GM21825 (cell line): ENCODE results near the gene DPYSL3.

Experiments used
- ATAC-seq: cut with Tn5 transposase; IDR thresholded peaks from one replicate; pipeline ENCODE4 v1.9.1; 2021; ENCODE audit warnings: mild to moderate bottlenecking, moderate library complexity; ENCODE audit not compliant: unreplicated experiment

DPYSL3 gene

DNA sequence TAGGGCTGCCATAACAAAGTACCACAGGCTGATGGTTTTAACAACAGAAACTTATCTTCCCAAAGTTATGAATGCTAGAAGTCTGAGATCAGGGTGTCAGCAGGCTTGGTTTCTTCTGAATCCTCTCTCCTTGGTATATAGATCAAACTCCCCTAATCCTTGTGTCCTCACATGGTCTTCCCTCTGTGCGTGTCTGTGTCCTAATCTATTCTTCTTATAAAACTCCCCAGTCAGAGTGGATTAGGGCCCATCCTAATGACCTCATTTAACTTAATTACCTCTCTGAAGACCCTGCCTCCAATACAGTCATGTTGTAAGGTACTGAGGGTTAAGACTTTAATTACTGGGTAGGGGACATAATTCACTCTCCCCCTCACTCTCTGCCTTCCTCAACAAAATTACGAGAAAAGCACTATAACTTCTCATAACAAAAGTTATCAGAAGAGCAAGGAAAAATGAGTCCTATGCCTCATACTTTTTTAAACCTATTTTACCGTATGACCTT, 68.6 kb downstream of the DPYSL3 start:
- ATAC-seq: no peak

DNA sequence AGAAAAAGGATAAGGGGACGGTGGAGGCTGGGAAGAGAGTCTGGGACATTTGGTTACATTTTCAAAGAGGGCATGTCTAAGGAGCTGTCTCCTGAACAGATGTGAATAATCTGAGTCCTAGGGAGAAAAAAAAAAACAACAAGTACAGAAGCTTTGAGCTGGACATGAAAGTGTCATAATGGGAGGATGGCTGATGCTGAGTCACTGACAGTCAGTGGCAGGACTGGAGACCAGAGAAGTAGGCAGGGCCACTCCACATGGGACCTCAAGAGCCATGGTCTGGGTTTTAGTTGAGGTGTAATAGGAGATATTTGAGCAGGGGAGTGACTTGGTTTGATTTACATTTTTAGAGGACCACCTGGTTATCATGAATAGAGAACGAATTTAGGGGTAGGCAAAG, 70.6 kb downstream of the DPYSL3 start:
- ATAC-seq: no peak

DNA sequence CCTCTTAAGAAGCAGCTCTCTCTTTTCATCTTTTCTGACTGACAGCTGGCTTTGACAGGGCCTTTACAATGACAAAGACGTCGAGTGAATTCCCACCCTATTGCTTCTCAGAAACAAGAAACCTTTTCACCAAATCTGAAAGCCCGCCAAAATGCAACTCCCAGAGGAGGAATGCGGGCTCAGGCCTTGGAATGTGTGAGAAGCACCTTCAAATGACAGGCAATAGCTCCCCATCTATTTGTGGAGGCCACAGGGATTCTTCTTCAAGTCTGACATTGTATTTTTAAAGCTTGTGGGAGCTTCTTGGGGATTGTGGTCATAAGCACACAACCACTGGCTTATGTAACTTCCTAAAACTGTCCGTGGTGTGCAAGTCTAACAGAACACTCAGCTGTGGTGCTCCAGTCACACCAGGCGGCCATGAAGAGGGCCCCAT, 72.7 kb downstream of the DPYSL3 start:
- no peak for ATAC-seq

DNA sequence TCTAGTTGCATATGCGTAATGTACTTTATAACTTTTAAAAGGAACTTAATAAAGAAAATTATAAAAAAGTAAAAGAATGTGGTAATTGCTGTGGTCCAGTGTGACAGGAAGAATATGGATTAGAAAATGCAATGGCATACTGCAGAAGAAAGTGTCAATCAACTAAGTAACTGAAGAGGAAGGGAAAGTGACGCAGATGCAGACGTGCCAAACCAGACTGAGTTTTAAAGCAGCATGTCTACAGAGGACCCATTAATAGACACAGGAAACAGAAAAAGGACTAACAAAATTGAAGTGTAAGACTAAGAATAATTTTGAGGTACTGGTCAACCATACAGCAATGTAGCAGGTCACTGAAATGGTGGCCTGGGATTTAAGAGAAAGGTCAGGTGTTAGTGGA, 73.3 kb downstream of the DPYSL3 start:
- ATAC-seq: no peak

DNA sequence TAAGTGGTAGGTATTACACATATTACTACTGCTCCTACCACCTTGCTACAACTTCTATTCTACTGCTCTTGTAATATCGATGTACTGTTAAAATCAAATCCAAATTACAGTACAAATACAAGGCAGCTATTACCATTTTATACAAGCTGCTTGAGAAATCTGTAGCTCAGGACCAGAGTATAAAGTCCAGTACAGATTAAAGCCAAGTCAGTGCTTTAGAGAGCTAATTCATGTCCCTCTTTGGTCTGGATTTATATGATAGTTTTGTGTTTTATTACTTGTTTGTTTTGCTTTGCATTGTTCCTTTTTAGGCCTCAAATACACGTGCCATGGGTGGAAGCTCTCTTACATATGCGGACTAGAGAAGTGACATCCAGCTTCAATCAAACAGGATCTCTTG, 75.8 kb downstream of the DPYSL3 start:
- ATAC-seq: no peak

DNA sequence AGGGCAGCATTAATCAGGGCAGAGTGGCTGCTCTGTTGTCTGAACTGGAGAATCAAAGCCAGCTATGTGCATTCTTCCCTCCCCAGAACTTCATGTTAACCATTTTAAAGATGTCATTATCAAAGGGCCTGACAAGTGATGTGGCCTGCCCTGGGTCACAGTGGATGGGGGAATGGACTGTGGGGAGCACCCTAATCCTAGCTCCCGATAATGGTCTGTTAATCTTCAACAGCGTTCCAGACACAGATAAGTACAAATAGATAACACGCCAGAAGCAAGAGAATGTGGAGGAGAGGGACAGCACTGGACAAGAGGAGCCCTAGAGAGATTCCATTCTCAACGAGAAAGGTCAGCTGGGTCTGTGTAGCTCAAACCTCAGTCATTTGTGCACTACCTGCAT, 77.5 kb downstream of the DPYSL3 start:
- ATAC-seq: no peak

DNA sequence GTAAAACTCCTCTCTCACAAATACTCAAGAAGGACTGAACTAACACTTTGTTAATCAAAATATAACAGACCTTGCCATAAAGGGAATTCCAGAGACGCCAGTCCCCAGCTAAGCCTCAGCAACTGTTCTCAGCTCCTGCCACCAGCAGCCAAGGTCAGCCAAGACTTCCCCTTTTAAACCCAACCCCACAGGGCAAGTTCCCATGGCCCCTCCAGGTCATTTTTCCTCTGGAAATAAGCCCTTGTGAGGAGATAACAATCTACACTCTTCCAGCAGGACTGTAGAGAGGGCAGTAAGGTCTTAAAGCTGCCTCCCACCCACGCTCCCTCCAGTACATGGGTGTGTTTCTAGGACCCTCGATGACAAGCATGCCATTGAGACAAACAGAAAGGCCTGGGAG, 78.3 kb downstream of the DPYSL3 start:
- no peak for ATAC-seq

DNA sequence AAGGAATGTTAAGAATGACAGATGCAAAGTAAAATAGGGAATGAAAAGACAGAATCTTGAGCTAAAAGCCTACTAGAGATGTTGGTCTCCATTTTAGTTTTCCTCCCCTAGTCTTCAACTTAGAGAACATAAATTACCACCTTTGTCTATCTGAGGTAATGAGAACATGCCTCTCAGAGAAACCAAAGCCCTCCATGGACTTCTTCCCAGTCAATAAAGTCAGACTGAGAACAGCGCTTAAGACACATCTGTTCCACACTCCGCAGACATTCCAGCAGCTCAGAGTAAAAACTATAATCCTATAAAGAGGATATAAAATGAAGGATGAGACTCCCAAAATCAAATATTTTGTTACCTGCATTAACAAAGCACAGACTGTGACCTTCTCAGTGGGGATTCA, 79.2 kb downstream of the DPYSL3 start:
- no peak for ATAC-seq

DNA sequence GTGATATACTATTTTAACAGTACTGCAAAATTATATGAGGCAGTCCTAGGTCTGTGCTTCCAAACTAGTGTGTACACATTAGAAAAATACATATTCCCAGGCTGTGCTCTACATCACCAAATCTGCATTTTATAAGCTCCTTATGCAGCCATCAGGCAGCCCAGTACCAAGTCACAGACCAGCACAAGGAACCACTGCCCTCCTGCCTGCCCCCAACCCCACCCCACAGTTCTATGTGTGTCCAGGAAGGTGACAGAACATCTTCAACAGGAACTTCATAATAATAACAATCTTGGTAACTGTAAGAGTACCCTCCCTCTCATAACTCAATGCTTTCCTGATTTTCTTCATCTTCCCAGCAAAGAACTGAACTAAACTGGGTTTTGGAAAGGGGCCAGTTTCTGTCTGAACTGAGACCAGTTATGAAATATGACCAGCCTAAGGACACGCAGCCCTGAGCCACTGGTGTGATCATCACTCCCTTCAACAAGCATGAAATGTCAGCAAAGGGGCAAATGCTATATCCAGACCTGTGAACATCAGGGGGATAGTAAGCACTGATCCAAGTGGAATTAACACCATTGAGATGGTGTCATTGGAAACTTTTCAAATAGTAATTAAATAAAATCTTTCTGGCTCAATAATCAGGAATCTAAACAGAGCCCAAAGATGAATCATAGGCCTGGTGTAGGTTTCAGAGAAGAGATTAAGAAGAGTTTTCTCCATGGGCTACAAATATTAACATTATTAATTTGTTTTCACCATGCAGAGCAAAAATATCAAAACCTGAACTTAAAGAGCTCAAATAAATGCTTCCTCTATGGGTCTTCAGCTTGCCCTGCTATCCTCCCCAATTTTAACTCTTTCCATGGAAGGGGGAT, 82.1 kb downstream of the DPYSL3 start:
- no peak for ATAC-seq

DNA sequence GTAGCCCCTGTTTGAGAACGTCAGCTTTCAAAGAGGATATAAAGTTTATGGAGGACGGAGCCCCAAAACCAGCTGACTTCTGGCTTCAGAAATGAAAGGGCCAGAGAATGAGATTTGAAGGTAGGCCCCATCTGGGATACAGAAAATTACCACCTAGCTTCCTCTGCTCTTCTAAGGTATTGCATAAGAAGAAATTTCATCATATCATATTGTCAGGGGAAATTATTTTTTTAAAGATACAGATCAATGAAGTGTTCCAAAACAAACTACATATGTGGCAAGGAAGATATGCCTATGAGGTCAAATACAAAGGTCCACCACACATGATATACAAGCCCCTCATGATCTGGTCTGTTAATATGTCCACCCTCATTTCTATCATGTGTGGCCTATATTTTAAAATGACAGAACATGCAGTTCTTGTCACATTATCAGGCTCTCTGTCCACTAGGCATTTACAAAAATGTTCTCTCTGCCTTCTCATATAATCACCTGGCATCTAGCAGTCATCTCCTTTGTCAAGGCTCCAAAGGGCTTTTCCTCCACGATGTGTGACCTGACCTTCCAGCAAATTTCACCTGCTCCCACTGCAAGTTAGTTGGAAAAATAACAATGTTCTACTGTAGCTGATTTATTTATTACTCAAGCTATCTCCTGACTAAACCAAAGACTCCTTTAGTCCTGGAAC, 83.1 kb downstream of the DPYSL3 start:
- ATAC-seq: no peak

DNA sequence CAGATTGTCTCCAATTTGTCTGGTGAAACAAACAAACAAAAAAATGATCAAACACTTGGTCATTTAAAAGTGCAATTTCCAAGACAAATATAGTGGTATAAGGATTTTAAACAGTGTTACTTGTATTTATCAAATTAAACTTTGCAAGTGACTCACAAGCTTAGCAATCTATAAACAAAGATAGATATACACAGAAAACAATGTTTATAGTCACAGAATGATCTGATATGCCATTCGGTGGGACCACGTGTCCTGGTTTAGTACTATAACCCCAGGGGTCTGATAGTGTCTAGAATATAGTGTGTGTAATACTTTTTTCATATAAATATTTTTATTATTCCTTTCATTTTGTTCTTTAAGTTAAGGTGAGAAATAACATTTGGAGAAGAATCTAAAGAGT, 91.3 kb downstream of the DPYSL3 start:
- ATAC-seq: no peak

DNA sequence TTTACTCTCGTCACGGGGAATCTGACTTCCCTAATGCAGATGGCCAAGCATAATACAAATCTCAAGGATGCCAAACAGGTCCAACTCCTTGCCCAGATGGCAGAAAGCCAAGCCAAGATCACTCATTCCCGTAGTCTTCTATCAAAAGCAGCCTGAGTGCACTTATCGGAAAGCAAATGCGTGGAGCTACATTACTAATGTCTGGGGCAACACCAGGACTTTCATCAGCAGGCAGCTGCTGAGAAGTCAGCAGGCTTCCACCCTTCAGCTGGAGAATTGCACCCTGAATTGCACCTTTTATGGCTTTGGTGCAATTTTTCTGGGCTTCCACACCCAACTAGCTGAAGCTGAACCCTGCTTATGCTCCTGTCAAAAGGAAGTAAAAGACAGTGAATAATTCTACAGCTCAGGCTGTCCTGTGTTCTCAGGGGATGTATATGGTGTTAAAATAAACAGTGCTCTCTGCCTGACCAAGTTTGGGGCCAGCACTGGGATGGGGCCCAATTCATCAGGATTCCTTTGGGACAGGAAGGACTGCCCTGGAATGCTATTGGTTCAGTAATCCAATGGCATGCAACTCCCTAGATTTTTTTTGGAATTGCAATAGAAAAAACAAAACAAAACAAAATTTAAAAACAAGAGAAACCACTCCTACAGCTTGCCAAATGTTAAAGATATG, 92.6 kb downstream of the DPYSL3 start:
- ATAC-seq: no peak

DNA sequence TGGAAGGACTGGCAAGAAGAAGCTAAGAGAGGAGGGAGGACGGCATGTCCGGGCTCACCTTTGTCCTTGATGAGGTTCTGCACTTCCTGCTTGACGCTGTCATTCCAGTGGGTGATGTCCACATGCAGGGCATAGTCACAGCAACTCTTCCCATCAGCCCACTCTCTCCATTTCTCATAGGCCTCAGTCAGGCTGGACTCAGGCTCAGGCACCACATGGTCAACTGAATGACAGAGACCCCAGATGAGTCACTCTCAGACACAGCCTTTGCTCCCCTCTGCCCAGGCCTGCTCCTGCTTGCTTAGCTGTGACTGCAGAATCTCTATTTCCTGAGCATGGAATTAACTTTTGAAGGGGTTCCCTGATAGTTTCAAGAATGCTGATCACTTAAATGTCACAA, 94.2 kb downstream of the DPYSL3 start:
- ATAC-seq: no peak

DNA sequence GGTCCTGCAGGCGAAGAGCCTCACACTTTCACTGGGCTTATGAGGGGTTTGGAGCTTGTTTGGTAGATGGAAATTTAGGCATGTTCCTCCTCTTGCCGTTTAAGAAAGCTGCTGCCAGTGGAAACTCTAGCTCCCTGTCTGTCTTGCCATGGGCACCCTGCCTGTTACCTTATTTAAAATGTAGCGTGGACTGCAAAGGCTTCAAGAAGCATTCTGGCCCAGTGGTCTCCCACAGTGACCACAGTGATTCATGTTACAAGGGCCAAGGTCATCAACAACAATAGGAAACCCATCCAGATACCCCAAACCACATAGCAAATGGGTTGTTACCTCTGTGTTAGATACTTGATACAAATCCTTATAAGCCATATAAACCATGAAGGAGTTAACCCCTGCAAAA, 96.6 kb downstream of the DPYSL3 start:
- no peak for ATAC-seq

DNA sequence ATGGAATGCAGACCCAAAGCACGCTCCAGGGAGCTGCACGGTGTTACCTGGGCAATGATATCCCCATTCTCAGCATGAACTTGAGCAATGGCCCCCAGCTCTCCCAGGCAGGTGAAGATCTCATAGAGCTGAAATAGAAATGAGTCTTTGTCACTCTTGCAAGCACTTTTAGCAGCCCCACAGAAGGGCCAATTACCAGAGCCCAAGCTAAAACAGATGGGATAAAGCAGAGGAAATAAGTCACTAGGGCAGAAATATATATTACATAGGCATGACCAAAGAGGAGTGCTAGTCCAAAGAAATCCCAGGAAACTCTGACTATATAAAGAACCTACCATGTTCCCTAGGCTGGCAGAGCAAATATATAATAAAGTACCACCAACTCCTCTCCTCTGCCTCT, 97.3 kb downstream of the DPYSL3 start:
- ATAC-seq: no peak

DNA sequence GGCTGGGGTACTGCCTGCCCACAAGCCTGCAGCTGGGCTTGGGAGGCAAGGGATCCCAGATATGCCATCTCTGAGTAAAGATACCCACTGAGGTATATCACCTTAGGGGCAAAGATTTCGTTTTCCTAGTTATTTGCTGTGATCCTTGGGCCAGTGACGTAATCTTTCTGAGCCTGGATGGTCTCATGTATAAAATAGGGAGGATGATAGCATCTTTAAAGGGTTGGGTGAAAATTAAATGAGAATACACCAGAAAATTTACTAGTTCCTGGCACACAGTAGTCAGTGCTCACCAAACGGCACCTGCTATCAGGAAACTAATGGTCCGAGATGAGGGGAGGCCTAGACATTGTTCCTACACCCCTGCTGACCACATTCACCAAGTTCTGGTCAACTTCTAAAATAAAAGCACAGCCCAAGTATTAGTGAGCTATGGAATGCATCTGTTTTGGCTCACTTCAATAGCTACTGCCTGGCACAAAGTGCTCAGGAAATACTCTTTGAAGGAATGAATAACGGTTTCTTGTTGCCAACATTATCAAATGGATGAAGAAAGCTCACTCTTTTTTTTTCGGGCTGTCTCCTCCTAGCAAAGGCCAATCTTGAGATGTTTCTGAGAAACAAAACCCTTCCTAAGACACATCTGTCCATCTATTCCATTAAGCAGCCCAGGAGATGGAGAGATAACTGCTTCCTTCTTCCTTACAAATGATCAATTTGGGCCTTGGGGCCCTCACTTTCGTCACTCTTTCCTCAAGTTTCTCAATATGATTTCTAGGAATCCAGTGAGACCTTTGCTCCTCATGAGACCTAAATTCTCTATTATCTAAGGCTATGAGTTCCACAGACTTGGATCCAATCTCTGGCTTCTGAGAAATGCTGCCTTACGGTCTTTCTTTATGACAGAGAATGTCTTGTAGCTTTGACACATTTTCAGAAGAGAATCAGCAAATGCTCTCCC, 98.2 kb downstream of the DPYSL3 start:
- ATAC-seq: no peak

DNA sequence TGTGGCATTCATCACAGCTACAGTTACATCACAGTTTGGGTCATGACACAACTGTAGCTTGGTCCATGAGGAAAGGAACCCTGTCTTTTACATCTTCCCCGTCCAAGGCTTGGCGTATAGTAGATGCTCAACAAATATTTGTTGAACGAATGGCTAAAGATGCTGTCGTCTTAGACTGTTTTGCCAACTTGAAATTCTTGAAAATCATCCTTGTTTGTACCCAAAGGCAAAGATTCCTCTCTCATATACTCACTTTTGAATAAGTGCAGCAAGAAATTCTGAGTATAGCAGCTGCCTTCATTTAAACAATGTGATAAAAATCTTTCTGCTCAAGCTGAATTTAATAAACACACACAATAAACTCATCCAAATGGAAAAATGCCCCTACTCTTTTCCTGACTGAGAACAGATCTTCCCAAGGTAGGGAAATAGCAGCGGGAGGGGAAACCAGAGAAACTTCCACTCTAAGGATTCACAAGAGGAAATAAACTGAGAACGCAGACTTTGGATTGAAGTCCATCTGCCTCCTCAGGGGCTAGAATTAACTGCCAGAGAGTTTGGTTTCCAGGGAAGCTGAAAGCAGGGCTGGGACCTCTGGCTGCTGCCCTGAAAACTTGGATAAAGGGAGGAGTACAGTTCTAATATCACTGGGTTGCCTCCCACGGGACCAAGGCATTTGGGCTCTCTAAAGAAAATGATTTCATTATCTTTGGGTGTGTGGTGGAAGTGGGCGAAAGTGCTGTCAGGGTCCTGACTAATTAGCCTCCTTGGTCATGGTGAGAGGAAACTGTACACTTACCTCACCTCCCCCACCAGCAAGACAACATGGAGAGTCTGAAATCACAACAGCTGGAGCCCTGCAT, 99.1 kb downstream of the DPYSL3 start:
- ATAC-seq: no peak

DNA sequence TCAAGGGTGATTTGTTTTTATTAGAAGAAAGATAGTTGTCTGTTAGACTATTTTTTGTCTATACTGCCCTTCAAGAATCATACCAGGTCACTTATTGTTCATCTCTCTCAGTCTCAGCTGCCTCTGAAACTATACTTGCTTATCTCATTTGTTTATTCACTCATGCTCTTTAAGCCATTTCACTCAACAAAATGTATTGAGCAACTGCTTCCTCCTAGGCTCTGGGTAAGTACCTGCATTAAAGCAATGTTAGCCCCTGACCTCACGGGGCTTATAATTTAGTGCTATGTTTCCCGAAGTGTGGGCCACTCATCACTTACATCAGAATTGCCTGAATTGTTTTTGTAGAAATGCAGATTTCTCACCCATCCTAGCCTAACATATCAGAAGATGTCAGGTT, 100.9 kb downstream of the DPYSL3 start:
- no peak for ATAC-seq

DNA sequence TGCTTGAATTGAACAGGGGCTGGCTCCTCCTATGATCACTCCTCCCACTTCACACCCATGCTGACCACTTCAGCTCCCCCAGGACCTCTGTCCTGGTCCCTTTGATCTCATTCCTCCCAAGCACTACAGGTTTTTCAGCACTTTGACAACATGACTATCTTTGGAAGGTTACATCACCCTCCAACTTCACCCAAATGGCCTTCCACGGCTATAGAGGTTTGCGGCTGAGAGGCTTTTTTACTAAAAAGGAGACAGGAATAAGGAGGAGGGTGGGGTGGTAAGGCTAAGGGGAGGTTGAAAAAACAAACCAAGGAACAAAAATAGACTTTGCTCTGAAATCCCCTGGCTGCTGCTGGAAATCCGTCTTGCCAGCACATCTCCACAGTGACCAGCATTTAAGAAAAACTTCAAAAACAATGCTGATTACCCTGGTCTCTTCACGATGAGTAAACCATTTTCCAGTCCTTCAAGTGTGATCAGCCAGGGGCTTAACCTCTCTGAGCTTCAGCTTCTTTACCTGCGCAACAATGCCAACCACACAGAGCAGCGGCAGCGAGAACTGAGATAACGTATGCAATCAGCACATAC, 102.7 kb downstream of the DPYSL3 start:
- ATAC-seq: no peak
